Activated gamma-delta T cell (primary cell): Measurements from ENCODE around the gene NAT9.

Experiments
- DNase-seq: peaks from one replicate; lab custom pipeline; 2025; lab: John Stamatoyannopoulos, UW

Gene NAT9

GRCh38 chr17:74728702-74729075, 47.5 kb downstream of the NAT9 start:
- no peak for DNase-seq

DNA sequence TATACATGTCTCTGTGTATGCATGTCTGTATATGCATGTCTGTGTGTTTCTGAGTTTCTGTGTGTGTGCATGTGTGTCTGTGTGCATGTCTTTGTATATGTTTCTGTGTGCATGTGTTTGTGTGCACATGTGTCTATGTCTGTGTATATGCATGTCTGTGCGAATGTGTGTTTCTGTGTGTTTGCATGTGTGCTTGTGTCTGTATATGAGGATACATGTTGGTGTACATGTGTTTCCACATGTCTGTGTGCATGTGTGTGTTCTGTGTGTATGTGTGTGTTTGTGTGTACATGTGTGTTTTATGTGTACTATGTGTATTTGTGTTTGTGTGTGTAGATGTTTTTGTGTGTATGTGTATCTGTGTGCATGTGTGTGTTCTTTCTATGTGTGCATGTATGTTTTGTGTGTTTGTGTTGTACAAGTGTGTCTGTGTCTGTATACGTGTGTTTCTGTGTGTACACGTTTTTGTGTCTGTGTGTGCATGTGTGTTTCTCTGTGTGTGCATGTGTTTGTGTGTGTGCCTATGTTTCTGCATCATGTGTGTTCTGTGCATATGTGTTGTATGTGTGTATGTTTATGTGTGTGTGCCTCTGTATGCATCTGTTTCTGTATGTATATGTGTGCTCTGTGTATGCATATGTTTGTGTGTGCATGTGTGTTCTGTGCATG, 48.0 kb downstream of the NAT9 start:
- DNase-seq, result no peak

- DNase-seq, result no peak
These were observed 51.0 kb downstream of the NAT9 start for GRCh38 chr17:74725111-74725510.

- DNase-seq, result no peak
These were observed 52.3 kb downstream of the NAT9 start for GRCh38 chr17:74723891-74724290.

DNA sequence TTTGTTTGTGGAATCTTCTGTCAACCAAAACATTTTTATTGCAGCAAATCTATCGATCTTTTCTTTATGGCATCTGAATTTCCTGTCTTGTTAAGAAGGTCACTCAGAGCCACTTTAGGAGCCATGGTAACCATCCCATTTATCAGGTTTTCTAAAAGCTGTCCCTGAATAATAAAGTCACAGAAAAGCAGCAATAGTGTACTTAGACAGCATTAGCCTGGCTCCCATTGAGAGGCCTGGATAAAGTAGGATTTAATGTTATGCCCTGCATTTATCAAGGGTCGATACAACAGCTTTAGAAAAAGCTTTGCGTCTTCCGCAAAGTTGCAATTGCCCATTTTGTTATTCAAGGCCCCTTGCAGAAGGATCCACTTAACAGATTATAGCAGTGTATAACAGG, 53.4 kb downstream of the NAT9 start:
- DNase-seq, result no peak
